Loucy (cell line): ENCODE measurements around the gene GTPBP10.

Experiments
- H2AFZ ChIP-seq: fragments of 200-600 bp; sonication (generic); 2 replicates; pipeline ENCODE4 v1.6.0; 2016; ENCODE audit warnings: antibody characterized with exemption, mild to moderate bottlenecking, low read length, moderate library complexity
- H3F3A ChIP-seq: fragments of 200-600 bp; 2 replicates; pipeline ENCODE4 v1.6.0; 2016; ENCODE audit warnings: antibody characterized with exemption, low read depth, mild to moderate bottlenecking
- H3K27me3 ChIP-seq: fragments of 200-600 bp; sonication (generic); 2 replicates; pipeline ENCODE4 v1.6.1; 2014; ENCODE audit warnings: low read length, mild to moderate bottlenecking; ENCODE audit not compliant: insufficient read depth, poor library complexity, severe bottlenecking
- H3K36me3 ChIP-seq: fragments of 200-600 bp; sonication (generic); 2 replicates; pipeline ENCODE4 v1.6.1; 2016; ENCODE audit warnings: low read length; ENCODE audit not compliant: insufficient read depth
- H3K4me1 ChIP-seq: fragments of 200-600 bp; sonication (generic); 2 replicates; pipeline ENCODE4 v1.5.1; 2014; ENCODE audit warnings: low read length, mild to moderate bottlenecking; ENCODE audit not compliant: insufficient read depth, poor library complexity, severe bottlenecking
- H3K4me2 ChIP-seq: fragments of 200-600 bp; sonication (generic); 2 replicates; pipeline ENCODE4 v1.6.0; 2014; ENCODE audit warnings: antibody characterized with exemption, low read length, low read depth, mild to moderate bottlenecking; ENCODE audit not compliant: poor library complexity, severe bottlenecking
- H3K4me3 ChIP-seq: fragments of 200-600 bp; sonication (generic); 2 replicates; pipeline ENCODE4 v1.5.1; 2014; ENCODE audit warnings: low read length, mild to moderate bottlenecking, mixed read lengths; ENCODE audit not compliant: poor library complexity, severe bottlenecking
- H3K79me2 ChIP-seq: fragments of 200-600 bp; sonication (generic); 2 replicates; pipeline ENCODE4 v1.6.1; 2014; ENCODE audit warnings: low read length; ENCODE audit not compliant: insufficient read depth
- H3K9ac ChIP-seq: fragments of 200-600 bp; sonication (generic); 2 replicates; pipeline ENCODE4 v1.6.0; 2014; ENCODE audit warnings: mild to moderate bottlenecking, low read depth, low read length, moderate library complexity; ENCODE audit not compliant: poor library complexity, severe bottlenecking
- H3K9me2 ChIP-seq: fragments of 200-600 bp; sonication (generic); replicated peaks from 2 replicates; pipeline ENCODE4 v1.6.1; 2016; ENCODE audit warnings: low read depth, low read length, mixed read lengths
- H3K9me3 ChIP-seq: fragments of 200-600 bp; sonication (generic); 2 replicates; pipeline ENCODE4 v1.6.1; 2014; ENCODE audit warnings: mild to moderate bottlenecking, antibody characterized with exemption, low read length, low read depth; ENCODE audit not compliant: insufficient read depth
- H4K20me1 ChIP-seq: fragments of 200-600 bp; sonication (generic); 2 replicates; pipeline ENCODE4 v1.6.0; 2014; ENCODE audit warnings: antibody characterized with exemption, low read length, mild to moderate bottlenecking; ENCODE audit not compliant: insufficient read depth, poor library complexity, severe bottlenecking
- EZH2phosphoT487 ChIP-seq: fragments of 200-600 bp; IDR thresholded peaks from 2 replicates; pipeline ENCODE4 v1.6.1; 2018; ENCODE audit warnings: antibody characterized with exemption, mild to moderate bottlenecking, moderate library complexity, borderline replicate concordance
- TF ChIP-seq, protein P1 (sequence below): fragments of 200-600 bp; sonication (generic); conservative IDR thresholded peaks from 2 replicates; pipeline ENCODE4 v1.5.1; 2014; ENCODE audit warnings: mild to moderate bottlenecking, antibody characterized with exemption, low read length

Gene GTPBP10

DNA sequence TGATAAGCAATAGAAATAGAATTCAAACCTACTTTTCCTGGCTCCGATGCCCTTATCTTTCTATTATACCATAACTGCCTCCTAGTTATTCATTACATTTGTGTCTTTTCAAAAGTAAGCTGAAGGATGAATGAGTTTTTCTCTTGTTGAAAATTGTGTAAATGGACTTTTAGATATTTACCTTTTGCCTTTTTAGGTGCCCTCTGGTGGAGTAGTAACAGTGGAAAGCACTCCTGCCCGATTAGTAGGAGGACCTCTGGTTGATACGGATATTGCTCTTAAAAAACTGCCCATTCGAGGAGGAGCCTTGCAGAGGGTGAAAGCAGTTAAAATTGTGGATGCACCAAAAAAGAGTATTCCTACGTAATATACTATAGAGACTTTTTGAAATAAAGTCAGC is 36.6 kb upstream of the GTPBP10 start:
- no peaks in the 10 kb centered on the region for H3K79me2 ChIP-seq
- H3K9me3 ChIP-seq, result no peaks in the 10 kb centered on the region
- H3K4me2 ChIP-seq, result no peak overlapping the region
- no peaks in the 10 kb centered on the region for H4K20me1 ChIP-seq
- no peaks in the 10 kb centered on the region for H3K27me3 ChIP-seq
- TF ChIP-seq, protein P1, sequence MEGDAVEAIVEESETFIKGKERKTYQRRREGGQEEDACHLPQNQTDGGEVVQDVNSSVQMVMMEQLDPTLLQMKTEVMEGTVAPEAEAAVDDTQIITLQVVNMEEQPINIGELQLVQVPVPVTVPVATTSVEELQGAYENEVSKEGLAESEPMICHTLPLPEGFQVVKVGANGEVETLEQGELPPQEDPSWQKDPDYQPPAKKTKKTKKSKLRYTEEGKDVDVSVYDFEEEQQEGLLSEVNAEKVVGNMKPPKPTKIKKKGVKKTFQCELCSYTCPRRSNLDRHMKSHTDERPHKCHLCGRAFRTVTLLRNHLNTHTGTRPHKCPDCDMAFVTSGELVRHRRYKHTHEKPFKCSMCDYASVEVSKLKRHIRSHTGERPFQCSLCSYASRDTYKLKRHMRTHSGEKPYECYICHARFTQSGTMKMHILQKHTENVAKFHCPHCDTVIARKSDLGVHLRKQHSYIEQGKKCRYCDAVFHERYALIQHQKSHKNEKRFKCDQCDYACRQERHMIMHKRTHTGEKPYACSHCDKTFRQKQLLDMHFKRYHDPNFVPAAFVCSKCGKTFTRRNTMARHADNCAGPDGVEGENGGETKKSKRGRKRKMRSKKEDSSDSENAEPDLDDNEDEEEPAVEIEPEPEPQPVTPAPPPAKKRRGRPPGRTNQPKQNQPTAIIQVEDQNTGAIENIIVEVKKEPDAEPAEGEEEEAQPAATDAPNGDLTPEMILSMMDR, result 0 out of 2 replicates have a peak, but pooled peaks have one; percentile 9
- no peak for TF ChIP-seq EZH2phosphoT487
- H3K36me3 ChIP-seq, result no peaks in the 10 kb centered on the region
- H3F3A ChIP-seq, result no peaks in the 10 kb centered on the region
- H3K4me1 ChIP-seq, result no peaks in the 10 kb centered on the region
- H3K9ac ChIP-seq, result no peak overlapping the region
- no peak overlapping the region for H3K4me3 ChIP-seq
- H2AFZ ChIP-seq, result no peak overlapping the region
- no peaks in the 10 kb centered on the region for H3K9me2 ChIP-seq

GRCh38 chr7:90311175-90311574 is 35.3 kb upstream of the GTPBP10 start:
- no peaks in the 10 kb centered on the region for H3K27me3 ChIP-seq
- TF ChIP-seq, protein P1, result no peak
- TF ChIP-seq EZH2phosphoT487, result no peak

DNA sequence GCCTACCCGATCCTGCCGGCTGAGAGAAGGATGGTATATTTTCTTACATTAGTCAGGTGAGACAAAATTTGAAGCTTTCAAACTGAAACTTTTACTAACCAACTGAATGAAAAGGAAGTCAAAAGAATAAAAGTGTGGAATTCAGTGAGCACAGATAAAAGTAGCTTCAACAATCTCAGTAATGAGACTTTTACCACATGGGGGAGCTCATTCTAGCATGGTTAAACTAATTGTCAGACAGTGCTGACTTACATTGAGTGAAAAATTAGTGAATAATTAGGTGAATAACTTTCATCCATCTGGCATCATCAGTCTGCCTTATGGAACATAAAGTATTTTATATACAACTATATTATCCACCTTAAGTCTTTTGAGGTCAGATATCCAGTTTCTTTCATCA is 33.8 kb upstream of the GTPBP10 start:
- TF ChIP-seq, protein P1, result peak; percentile 57
- TF ChIP-seq EZH2phosphoT487, result no peak
- Histone ChIP-seq H3K9me3 (no peaks in the 10 kb centered on the region), H3K4me1 (no peaks in the 10 kb centered on the region), H3K9ac (no peak overlapping the region), H3K4me3 (no peak overlapping the region), H3K4me2 (no peak overlapping the region), H3F3A (no peaks in the 10 kb centered on the region), H3K9me2 (no peaks in the 10 kb centered on the region), H3K79me2 (no peaks in the 10 kb centered on the region), H3K36me3 (no peaks in the 10 kb centered on the region), H3K27me3 (no peaks in the 10 kb centered on the region), H2AFZ (no peak overlapping the region), H4K20me1 (no peaks in the 10 kb centered on the region)

More at GRCh38 chr7:90311175-90311574, 35.3 kb upstream of the GTPBP10 start:
- H3K4me1 ChIP-seq, result no peaks in the 10 kb centered on the region
- no peak overlapping the region for H3K4me3 ChIP-seq
- no peak overlapping the region for H2AFZ ChIP-seq
- H4K20me1 ChIP-seq, result no peaks in the 10 kb centered on the region
- H3K9me3 ChIP-seq, result no peaks in the 10 kb centered on the region
- no peaks in the 10 kb centered on the region for H3K36me3 ChIP-seq
- no peaks in the 10 kb centered on the region for H3F3A ChIP-seq
- H3K79me2 ChIP-seq, result no peaks in the 10 kb centered on the region
- no peak overlapping the region for H3K4me2 ChIP-seq
- no peaks in the 10 kb centered on the region for H3K9me2 ChIP-seq
- no peak overlapping the region for H3K9ac ChIP-seq
